ENCODE results near the gene MYLK4. TPM values are rescaled to one million over a fixed set of nuclear protein-coding genes. Genes with fewer than 3 reads are reported as not detected.

MYLK4 gene
- total RNA-seq, 1 donor from 2014 or later = 1.0 TPM

DNA sequence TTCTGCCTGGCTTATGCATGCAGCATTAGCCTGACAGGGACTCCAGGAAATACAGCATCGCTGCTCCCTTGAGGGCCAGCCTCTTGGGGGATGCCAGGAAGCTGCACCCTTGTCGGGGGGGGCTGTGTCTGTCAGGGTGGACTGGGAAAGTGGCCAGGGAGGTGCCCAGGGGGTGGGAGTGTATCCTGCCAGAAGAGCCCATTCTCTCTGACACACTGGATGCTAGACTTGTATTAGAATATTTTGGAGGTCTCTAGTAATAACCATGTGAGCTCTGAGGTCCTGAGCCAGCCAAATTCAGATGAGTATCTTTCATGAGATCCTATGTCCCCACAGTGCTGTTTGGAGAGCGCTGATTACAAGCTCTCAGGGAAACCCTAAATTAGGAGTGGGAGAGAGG, 89.1 kb downstream of the MYLK4 start:
- Mint-ChIP-seq H3K4me1 (ENCODE audit: unreplicated experiment) (peaks cover 9% of the 10 kb centered on the region), H3K4me3 (ENCODE audit: unreplicated experiment) (no peak overlapping the region), H3K9me3 (ENCODE audit: unreplicated experiment) (no peaks in the 10 kb centered on the region), H3K36me3 (ENCODE audit: unreplicated experiment) (no peaks in the 10 kb centered on the region), H3K27ac (ENCODE audit: unreplicated experiment) (no peak overlapping the region), H3K27me3 (ENCODE audit: unreplicated experiment) (no peaks in the 10 kb centered on the region)
- no peak for DNase-seq (ENCODE audit: extremely low spot score, unreplicated experiment)
- TF ChIP-seq, protein P1, sequence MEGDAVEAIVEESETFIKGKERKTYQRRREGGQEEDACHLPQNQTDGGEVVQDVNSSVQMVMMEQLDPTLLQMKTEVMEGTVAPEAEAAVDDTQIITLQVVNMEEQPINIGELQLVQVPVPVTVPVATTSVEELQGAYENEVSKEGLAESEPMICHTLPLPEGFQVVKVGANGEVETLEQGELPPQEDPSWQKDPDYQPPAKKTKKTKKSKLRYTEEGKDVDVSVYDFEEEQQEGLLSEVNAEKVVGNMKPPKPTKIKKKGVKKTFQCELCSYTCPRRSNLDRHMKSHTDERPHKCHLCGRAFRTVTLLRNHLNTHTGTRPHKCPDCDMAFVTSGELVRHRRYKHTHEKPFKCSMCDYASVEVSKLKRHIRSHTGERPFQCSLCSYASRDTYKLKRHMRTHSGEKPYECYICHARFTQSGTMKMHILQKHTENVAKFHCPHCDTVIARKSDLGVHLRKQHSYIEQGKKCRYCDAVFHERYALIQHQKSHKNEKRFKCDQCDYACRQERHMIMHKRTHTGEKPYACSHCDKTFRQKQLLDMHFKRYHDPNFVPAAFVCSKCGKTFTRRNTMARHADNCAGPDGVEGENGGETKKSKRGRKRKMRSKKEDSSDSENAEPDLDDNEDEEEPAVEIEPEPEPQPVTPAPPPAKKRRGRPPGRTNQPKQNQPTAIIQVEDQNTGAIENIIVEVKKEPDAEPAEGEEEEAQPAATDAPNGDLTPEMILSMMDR (IDR thresholded peaks at IDR 0.05) = no peak

DNA sequence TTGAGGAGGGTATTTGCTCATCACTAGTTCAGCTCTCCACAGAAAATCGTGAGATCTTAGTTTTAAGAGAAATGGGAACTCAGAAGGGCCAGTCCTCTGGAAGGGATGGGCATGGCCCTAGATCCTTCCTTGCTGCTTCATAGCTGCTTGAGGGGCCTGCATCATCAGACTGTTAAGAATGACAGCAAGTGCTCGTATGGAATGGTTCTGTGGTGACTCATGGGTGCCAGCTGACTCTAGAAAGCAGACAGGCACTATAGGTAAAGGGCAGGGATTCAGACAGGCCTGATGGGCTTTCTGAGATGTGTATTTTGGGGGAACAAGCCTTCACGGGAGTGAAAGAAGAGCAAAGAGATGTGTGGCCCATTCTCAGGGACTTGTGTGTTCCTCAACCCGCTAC, 90.8 kb downstream of the MYLK4 start:
- H3K27me3 Mint-ChIP-seq (ENCODE audit: unreplicated experiment) = no peaks in the 10 kb centered on the region
- TF ChIP-seq, protein P1 (IDR thresholded peaks at IDR 0.05) = no peak
- H3K4me3 Mint-ChIP-seq (ENCODE audit: unreplicated experiment) = no peak overlapping the region
- H3K9me3 Mint-ChIP-seq (ENCODE audit: unreplicated experiment) = no peaks in the 10 kb centered on the region
- H3K27ac Mint-ChIP-seq (ENCODE audit: unreplicated experiment) = no peak overlapping the region
- no peaks in the 10 kb centered on the region for H3K36me3 Mint-ChIP-seq (ENCODE audit: unreplicated experiment)
- DNase-seq (ENCODE audit: extremely low spot score, unreplicated experiment) = no peak
- H3K4me1 Mint-ChIP-seq (ENCODE audit: unreplicated experiment) = no peaks in the 10 kb centered on the region

DNA sequence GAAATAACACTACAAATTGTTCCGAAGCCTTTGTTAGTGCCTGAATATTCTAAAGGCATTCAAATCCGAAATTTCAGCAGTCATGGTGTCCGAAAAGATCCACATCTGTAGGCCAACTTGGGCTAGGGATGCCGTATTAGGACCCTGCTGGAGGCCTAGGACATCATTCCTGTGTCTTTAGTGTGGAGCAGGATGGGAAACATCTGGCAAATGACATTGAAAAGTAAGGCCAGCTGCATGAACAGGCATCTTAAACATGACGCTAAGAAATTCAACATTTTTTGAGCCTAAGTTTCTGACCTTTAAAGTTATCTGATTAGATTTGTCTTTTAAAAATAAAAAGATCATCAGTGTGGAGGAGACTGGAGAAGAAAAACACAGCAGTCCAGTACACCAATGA, 91.3 kb downstream of the MYLK4 start:
- Mint-ChIP-seq H3K4me1 (ENCODE audit: unreplicated experiment) (no peaks in the 10 kb centered on the region), H3K9me3 (ENCODE audit: unreplicated experiment) (no peaks in the 10 kb centered on the region), H3K36me3 (ENCODE audit: unreplicated experiment) (no peaks in the 10 kb centered on the region), H3K27ac (ENCODE audit: unreplicated experiment) (no peak overlapping the region), H3K27me3 (ENCODE audit: unreplicated experiment) (no peaks in the 10 kb centered on the region), H3K4me3 (ENCODE audit: unreplicated experiment) (no peak overlapping the region)
- TF ChIP-seq, protein P1 (IDR thresholded peaks at IDR 0.05) = no peak
- no peak for DNase-seq (ENCODE audit: extremely low spot score, unreplicated experiment)

DNA sequence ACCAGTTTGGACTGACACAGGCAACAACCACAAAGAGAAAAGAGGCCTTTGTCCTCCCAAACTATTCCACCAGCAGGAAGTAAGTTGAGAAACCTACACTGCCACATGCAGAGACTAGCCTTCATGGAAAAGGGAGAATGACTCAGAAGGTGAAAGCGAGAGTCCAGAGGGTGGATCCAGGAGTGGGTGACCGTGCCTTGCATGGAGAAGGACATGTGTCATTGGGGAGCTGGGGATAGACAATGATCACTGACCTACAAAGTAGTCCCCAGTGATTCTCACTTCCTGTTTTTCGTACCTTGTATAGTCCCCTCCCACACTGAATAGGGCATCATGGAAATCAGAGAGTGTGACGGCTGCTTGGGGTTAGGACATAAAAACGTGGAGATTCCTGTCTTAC, 91.9 kb downstream of the MYLK4 start:
- no peak overlapping the region for H3K4me3 Mint-ChIP-seq (ENCODE audit: unreplicated experiment)

DNA sequence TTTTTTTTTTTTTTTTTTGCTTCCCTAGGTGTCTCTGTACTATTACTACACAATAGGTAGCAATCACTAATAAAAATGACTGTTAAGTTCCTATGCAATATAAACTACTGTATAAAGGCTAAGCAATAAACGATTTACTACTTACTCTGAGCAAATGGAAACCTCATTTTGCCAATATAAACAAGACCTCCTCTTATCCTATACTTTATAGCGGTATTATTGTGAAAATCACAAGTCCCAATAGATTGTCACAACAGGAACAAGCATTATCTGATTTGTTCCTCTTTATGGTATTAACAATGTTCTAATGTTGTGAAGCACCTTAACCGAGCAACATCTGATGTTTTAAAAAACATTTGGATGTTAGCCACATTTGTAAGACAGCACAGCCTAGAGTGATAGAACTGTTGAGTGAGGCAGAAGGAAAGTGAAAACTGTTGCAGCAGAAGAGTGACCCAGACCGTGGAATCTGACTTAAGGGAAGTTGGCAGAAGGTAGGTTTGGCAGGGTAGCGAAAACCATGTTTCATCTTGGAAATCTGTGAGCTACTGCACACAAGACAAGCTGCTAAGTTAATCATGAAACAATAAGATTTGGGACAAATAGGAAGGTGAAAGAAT, 94.2 kb downstream of the MYLK4 start:
- H3K4me1 Mint-ChIP-seq (ENCODE audit: unreplicated experiment) = no peaks in the 10 kb centered on the region
- H3K27me3 Mint-ChIP-seq (ENCODE audit: unreplicated experiment) = peaks cover 3% of the 10 kb centered on the region
- DNase-seq (ENCODE audit: extremely low spot score, unreplicated experiment) = no peak
- no peaks in the 10 kb centered on the region for H3K36me3 Mint-ChIP-seq (ENCODE audit: unreplicated experiment)
- H3K27ac Mint-ChIP-seq (ENCODE audit: unreplicated experiment) = no peak overlapping the region
- TF ChIP-seq, protein P1 (IDR thresholded peaks at IDR 0.05) = no peak
- peaks cover 16% of the 10 kb centered on the region for H3K9me3 Mint-ChIP-seq (ENCODE audit: unreplicated experiment)
- no peak overlapping the region for H3K4me3 Mint-ChIP-seq (ENCODE audit: unreplicated experiment)

More for the DNA sequence above, 91.9 kb downstream of the MYLK4 start:
- no peak for DNase-seq (ENCODE audit: extremely low spot score, unreplicated experiment)
- H3K4me1 Mint-ChIP-seq (ENCODE audit: unreplicated experiment) = no peaks in the 10 kb centered on the region
- TF ChIP-seq, protein P1 (IDR thresholded peaks at IDR 0.05) = no peak
- H3K36me3 Mint-ChIP-seq (ENCODE audit: unreplicated experiment) = no peaks in the 10 kb centered on the region
- H3K27me3 Mint-ChIP-seq (ENCODE audit: unreplicated experiment) = peaks cover under 1% of the 10 kb centered on the region
- H3K27ac Mint-ChIP-seq (ENCODE audit: unreplicated experiment) = no peak overlapping the region
- peaks cover 2% of the 10 kb centered on the region for H3K9me3 Mint-ChIP-seq (ENCODE audit: unreplicated experiment)
